Panc1 (cell line): ENCODE measurements around the gene CBX8.

Experiments used
- POLR2AphosphoS5 ChIP-seq: IDR thresholded peaks from 2 replicates; pipeline ENCODE4 v1.6.1; 2012; ENCODE audit warnings: mild to moderate bottlenecking, low read depth, low read length, moderate library complexity
- REST ChIP-seq, 2 experiments: IDR thresholded peaks; 2 replicates each; pipeline ENCODE4 v1.6.1; 2011 to 2012; ENCODE audit warnings: low read depth in 2 of 2, control low read depth in 1 of 2, low read length in 1 of 2, mild to moderate bottlenecking in 1 of 2, moderate library complexity in 1 of 2; ENCODE audit not compliant: insufficient read depth in 1 of 2
- SIN3A ChIP-seq: IDR thresholded peaks from 2 replicates; pipeline ENCODE4 v1.6.1; 2012; ENCODE audit warnings: low read depth, mild to moderate bottlenecking, low read length, moderate library complexity, borderline replicate concordance; ENCODE audit not compliant: insufficient read depth
- TCF7L2 ChIP-seq: IDR thresholded peaks from 2 replicates; pipeline ENCODE4 v1.6.1; 2011; ENCODE audit warnings: mild to moderate bottlenecking, low read depth, low read length, inconsistent platforms
- TF ChIP-seq, protein P1 (sequence below): fragments of 450-650 bp; IDR thresholded peaks from 2 replicates; pipeline ENCODE4 v1.5.1; 2017; ENCODE audit warnings: mild to moderate bottlenecking

- TF ChIP-seq, protein P1, sequence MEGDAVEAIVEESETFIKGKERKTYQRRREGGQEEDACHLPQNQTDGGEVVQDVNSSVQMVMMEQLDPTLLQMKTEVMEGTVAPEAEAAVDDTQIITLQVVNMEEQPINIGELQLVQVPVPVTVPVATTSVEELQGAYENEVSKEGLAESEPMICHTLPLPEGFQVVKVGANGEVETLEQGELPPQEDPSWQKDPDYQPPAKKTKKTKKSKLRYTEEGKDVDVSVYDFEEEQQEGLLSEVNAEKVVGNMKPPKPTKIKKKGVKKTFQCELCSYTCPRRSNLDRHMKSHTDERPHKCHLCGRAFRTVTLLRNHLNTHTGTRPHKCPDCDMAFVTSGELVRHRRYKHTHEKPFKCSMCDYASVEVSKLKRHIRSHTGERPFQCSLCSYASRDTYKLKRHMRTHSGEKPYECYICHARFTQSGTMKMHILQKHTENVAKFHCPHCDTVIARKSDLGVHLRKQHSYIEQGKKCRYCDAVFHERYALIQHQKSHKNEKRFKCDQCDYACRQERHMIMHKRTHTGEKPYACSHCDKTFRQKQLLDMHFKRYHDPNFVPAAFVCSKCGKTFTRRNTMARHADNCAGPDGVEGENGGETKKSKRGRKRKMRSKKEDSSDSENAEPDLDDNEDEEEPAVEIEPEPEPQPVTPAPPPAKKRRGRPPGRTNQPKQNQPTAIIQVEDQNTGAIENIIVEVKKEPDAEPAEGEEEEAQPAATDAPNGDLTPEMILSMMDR = no peak
- no peak for TF ChIP-seq SIN3A
- no peak for TF ChIP-seq POLR2AphosphoS5
- no peak for TF ChIP-seq TCF7L2
- no peak for TF ChIP-seq REST (IDR thresholded peaks at IDR 0.05; ENCODE audit: insufficient read depth in 1 of 2, low read depth in 2 of 2, low read length in 1 of 2)
Observed at GRCh38 chr17:79758271-79758670, 38.6 kb downstream of the CBX8 start.
